DMS79 (cell line): ENCODE measurements around the gene LSM7.
A peak's percentile ranks its signal among the peaks of the same experiment; 100 is the strongest.

Experiments
- DNase-seq: peaks from one replicate; lab custom pipeline; 2025; lab: John Stamatoyannopoulos, UW

Gene LSM7

DNA sequence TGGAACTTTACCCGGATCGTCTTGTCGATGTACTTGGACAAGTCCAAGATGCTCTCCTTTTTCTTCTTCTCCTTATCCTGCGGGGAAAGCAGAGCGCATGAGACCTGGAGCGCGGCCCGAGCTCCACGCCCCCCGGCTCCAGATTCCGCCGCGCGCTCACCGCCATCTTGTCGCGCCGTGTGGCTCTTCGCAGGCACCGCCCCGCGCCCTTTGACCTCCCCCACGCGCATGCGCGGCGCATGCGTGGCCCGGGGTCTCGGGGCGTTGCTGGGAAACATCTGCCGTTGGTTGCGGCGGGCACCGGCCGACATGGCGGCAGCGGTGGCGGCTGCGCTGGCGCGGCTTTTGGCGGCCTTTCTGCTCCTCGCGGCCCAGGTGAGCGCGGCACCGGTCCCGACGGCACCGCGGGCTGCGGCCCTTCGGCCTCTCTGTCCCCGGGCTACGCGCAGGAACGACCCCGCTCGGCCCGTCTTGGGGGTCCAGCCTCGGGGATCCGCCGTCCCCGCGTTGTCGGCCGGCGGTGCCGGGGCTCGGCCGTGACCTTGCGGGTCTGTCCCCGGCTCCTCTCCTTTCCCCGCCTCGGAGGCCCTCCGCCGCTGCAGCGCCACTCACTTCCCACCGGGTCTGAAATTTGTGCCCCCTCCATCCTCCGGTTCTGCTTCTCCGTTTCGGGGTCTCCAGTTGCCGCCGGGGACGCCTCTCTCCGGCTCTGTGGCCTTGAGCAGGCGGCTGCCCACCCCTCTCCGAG, at the start of gene LSM7, which contains the start of gene SPPL2B:
Gene LSM7 (minus strand): TSS at position 186 of the 748 bp plus-strand sequence. CDS start 20 bp downstream, at position 166.
Gene SPPL2B (plus strand): TSS at position 284 of the 748 bp plus-strand sequence. CDS start 26 bp downstream, at position 310.
- DNase-seq = peak; percentile 59

DNA sequence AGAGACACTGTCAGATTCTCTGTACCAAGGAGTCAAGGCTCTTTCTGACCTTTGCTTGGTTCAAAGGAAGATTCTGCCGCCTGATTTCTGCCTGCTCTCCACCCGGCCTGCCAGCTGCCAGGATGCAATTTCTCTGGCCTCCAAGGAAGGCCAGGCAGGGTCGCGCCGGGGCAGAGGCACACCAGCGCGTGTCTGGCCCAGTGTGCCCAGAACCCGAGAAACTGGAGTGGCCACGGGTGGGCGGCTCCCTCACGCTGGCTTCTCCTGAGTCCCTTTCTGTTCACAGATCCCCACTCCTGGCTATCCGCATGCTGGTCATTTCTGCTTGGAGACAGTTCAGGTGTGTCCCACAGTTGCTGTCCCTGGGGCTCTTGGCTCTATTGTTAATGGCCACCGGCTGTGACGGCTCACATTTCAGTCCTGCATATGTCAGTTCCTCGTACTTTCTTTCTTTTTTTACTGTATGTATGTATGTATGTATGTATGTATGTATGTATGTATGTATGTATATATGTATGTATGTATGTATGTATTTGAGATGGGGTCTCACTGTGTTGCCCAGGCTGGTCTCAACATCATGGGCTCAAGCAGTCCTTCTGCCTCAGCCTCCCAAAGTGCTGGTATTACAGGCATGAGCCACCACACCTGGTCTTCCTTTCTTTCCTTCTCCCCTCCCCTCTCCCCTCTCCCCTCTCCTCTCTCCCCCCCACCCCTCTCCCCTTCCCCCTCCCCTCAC, 48.6 kb upstream of the LSM7 start:
- no peak for DNase-seq

DNA sequence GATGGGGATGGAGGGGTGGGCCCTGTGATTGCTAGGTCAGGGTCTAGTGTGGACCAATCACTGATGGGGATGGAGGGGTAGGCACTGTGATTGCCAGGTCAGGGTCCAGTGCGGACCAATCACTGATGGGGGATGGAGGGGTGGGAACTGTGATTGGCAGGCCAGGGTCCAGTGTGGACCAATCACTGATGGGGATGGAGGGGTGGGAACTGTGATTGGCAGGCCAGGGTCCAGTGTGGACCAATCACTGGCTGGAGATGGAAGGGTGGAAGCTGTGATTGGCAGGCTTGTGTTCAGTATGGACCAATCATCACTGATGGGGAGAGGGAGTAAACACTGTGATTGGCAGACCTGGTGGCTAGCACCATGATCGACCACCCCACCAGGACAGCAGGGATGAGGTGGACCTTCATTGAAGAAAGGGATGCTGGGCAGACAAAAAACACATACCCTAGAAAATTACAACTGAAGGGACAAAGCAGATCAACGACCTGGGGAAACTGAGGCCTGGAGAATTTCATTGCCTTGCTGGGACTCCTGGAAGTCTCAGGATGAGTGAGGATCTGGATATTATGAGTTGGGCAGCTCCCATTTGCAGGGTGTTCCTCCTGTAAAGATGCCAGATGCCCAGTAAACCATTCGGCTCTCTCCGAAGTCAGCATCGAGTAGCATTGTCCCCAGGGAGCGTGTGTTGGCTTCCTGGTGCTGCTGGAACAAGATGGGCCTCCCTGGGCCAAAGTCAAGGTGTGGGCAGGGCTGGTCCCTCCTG, 47.2 kb upstream of the LSM7 start:
- DNase-seq = no peak

DNA sequence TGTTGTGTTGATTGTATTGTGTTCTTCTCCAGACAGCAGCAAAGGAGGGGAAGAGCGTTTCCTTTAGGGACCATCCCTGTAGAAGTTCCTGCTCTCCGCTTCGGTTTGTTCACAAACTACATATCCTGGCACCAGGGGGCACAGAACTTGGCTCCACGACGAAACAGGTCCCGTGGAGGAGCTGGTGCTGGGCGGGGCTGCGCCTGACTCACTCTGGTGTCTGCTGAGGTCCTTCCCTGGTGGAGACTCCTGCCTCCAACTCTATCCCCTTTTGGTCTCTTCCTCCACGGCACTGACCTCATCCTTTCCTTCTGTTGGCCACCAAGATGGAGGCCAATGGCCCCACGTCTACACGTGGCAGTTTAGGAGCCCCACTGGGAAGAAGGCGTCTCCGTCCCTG, 46.4 kb upstream of the LSM7 start:
- DNase-seq = no peak

DNA sequence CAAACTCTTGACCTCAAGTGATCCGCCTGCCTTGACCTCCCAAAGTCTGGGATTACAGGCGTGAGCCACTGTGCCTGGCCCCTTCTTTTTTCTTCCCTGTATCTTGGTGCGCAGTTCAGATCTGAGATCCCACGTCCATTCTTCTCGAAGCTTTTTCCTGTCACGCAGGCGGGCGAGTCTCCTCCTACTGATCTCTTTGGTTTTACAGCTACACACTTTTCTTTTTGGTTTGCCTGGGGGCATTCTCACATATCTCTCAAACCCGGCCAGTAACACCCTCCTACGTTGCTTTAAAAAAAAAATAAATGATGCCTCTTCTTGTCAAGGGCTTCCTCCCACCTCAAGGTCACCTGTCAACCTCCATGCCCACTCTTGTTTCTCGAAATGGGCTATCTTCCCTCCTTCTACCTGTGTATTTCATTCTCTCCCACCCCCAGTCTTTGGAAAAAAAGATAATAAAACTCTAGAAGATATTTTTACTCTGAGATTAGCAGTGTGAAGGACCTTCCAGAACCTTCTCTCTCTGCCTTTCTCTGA, 43.8 kb upstream of the LSM7 start:
- DNase-seq = no peak

DNA sequence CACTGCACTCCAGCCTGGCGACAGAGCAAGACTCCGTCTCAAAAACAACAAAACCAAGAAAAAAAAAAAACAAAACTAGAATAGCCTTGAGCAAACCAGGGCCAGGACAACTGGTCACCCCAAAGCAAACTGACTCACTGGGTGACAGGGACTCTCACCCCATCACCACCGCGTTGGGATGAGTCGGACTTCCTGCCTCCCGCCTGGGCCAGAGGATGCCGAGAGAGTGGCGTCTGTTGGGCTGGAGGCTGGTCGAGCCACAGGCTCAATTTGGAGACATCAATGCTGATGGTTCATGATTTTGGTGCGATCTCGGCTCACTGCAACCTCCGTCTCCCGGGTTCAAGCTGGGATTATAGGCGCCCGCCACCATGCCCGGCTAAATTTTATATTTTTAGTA, 43.3 kb upstream of the LSM7 start:
- DNase-seq = no peak

DNA sequence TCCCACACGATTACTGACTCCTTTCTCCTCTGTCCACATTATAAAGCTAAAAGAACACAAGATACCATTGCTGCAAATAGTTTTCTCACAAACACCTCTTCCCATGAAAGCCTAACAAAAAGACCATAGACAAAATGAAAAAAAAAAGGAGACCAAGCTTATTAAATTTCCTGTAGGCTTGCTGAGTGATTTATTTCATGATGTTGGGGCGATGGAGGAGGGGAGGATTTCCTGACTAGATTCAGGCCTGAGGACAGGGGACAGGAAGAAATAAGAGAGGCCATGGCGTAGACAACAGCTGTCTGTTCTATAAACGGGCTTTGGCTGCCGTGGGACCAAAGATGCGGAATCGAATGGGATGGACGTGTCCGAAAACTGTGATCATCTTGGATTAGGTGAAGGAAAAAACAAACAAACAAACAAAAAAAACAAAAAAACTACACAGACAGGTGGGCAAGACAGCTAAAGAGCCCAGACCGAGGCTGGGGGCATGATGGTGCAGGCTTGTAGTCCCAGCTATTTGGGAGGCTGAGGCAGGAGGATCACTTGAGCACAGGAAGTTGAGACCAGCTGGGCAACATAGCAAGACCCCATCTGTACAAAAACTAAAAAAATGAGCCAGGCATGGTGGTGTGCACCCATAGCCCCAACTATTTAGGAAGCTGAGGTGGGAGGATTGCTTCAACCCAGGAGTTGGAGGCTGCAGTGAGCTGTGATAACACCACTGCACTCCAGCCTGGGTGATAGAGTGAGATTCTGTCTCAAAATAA, 37.0 kb upstream of the LSM7 start:
- no peak for DNase-seq

DNA sequence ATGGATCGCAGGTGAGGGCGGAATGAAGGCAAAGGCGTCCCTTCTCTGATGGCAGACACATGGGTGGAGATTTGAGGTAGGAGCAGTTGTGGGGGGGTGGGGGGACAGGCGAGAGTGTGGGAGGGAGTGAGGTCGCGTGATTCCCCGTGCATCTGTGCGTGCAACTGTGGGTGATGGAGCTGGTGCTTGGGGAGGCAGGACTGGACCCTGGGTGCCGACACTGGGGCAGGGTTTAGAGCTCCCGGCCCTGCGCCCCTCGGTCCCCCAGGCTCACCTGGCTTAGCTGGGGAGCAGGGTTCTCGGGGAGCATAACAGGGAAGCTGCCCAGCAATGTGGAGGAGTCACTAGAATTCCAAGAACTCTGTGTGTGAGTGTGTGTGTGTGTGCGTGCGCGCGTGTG, 35.0 kb upstream of the LSM7 start:
- DNase-seq = no peak

DNA sequence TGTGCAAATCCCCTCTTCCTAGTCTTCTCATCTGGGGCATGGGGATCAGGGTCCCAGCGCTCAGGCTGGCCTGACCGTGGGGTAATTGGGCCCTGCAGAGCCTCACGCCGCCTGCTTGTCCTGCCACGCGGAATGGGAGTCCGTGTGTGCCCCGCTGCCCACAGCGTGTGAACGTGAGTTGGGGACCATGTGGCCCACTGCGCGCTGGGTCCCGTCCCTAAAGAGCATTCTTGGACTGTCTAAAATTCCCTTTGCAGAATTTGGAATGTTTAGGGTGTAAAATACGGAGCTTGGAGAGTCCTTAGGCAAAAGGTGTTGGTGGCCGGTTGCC, 34.5 kb upstream of the LSM7 start:
- no peak for DNase-seq

DNA sequence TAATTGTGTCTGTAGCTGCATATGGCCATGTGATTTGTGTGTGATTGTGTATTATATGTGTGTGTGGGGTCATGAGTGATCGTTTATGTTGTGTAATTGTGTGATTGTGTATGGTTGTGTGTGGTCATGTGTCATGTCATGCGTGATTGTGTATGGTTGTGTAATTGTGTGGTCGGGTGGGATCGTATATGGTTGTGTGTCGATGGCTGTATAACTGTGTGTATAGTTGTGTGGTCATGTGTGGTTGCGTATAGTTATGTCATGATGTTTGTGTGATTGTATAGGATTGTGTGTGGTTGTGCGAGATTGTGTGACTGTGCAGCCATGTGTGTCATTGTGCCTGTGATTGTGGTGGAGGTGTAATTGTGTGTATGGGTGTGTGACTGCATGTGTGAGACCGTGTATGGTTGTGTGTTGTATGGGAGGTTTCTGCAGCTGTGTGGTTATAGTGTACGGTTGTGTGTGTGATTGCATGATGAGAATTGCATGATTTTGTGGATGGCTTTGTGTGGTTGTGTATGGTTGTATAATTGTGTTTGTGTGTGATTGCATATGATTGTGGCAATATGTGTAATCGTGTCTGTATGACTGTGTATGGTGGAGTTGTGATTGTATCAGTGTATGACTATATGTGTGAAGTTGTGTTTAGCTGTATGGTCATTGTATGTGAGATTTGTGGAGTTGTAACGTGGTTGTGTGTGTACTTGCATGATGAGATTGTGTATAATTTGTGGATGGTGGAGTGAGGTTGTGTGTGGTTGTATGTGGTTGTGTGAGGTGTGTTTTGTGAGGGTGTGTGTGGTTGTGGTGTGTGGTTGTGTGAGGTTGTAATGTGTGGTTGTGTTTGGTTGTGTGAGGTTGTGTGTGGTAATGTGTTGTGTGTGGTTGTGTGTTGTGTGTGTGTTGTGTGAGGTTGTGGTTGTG, 33.9 kb upstream of the LSM7 start:
- no peak for DNase-seq

DNA sequence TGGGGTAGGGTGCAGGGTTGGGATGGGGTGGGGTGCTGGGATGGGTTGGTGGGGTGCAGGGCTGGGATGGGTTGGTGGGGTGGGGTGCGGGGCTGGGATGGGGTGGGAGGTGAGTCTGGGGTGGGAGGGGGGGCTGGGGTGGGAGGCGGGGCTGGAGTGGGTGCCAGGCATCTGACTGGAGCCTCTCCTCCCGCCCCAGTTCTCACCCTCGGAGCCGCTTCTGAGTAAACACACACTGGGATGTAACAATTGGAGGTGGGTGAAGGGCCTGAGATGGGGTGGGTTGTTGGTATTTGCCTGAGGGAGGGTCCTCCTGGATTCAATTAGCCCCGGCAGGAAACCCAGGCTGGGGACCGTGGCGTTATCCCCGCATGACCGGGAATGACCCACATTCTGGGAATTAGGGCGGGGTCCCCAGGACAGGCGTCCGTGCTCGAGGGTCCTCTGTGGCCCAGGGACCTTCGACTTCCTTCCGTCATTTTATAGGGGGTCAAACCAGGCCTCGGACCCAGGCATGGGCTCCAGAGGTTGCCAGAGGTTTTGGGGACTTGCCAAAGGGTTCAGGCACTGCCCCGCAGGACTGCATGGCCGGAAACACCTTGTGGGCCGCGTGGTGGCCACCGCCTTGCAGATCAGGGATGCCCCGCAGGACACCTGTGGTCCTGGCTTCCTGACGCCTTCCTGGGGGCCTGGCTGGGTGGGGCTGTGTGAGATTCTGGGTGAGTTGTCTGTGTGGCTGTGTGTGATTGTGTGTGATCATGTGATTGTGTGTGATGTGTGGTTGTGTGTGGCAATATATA, 33.1 kb upstream of the LSM7 start:
- DNase-seq = no peak

DNA sequence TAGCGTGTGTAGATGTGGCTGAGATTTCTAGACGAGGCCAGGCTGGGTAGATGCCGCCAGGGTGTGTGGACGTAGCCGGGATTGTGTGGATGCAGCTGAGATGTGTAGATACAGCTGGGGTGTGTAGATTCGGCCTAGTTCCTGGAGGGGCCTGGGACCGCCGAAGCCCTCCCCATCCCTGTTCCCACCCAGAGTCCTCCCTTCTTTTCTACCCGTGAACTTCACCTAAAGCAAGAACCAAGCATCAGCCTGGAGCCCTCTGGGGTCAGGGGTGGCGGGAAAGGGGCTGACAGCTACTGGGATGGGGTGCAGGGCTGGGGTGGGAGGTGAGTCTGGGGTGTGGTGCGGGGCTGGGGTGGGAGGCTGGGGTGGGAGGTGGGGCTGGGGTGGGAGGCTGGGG, 32.4 kb upstream of the LSM7 start:
- DNase-seq = no peak

DNA sequence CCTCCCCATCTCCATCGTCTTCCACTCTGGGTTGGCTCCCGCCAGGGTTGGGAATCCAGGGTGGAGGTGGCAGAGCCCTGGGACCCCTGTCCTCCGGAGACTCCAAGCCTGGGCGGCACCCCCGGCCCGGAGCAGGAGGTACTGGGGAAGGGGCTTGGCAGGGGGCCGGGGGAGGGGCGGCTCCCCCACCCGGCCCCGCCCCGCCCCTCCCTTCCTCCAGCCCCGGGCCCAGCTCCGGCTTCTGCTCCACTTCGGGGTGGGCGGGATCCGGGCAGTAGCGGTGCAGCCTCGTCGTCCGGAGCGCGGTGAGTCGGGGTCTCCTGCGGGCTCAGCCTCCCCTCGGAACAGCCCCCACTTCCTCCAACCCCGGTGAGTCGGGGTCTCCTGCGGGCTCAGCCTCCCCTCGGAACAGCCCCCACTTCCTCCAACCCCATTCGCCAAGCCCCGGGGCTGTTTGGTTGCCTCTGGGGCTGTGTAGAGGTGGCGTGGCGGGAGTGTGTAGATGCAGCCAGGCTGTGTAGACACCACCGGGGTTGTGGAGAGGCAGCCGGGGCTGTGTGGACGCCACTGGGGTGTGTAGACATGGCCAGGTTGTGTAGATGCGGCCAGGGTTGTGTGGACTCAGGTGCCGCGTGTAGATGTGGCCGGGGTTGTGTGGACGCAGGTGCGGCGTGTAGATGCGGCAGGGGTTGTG, 31.8 kb upstream of the LSM7 start, which contains the start of gene TMPRSS9:
Gene TMPRSS9 (plus strand): TSS at position 274 of the 694 bp plus-strand sequence. CDS start 29,521 bp downstream, outside the sequence.
- DNase-seq = no peak

DNA sequence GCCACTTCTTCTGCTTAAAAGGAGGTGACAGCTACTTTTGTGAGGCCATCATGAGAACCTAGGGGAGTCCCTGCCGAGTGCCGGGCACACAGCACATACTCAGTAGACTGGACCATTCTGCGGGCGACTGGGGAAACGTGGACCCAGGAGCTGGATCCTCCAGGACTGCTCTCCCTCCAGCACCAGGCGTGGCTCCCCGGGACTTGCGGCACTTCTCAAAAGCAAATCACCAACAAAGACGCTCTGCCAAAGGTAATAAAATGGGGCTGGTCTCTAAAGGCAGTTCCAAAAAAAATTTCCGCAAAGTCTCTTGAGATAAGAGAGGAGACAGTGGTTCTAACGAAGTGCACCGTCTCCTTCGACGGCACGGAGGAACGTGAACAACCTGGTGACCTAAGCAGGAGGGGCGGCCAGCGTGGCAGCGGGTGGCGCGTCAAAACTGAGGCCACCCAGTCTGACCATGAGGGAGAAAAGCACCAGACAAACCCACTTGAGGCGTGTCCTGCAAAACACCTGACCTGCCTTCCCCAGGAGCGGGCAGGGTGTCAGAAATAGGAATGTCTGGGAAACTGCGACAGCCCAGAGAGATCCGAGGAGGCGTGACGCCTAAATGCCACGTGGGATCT, 30.3 kb upstream of the LSM7 start:
- DNase-seq = no peak

DNA sequence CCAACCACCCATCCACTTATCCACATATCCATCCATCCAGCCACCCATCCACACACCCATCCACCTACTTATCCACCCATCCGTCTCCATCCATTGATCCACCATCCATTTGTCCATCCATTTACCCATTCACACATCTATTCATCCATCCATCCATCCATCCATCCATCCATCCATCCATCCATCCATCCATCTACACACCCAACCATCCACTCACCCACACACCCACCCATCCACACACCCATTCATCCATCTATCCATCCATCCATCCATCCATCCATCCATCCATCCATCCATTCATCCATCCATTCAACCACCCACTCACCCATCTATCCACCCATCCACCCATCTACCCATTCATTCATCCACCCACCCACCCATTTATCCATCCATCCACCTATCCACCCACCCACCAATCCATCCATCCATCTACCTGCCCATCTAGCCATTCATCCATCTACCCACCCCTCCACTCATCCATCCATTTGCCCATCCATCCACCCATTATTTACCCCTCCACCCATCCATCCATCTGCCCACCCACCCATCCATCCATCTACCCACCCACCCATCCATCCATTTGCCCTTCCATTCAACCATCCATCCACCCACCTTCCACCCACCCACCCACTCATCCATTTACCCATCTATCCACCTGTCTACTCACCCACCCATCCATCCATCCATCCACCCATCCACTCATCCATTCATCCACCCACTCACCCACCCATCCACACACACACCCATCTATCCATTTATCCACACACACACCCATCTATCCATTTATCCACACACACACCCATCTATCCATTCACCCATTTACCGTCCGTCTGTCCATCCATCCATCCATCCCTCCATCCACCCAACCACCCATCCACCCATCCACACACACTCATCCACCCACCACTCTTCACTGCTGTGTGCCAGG, 29.2 kb upstream of the LSM7 start:
- DNase-seq = no peak

DNA sequence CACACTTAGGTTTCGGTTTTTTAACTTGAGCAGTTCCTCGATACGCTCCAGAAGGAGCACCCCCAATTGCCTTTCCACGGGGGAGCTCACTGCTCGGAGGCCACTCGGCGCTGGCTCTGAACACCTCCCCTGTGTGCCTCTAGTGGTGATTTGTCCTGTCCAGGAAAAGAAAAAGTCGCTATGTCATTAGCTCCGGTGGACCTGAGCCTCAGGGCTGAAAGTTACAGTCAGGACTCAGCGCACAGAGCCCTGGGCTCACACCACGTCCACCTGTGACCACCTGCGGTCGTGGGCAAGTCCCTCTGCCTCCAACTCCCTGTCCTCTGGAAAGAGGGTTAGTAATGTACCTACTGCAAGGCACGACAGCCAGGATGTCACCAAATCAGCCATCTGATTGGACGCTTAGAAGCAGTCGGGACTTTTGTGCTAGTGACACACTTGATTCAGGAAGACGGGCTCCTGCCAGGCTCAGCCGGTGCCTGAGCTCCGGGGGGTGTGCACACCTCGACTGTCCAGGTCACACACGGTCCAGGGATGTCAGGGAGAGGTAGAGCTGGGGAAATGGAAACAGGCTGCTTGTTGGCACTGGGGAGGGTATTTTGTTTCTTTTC, 27.8 kb upstream of the LSM7 start:
- DNase-seq = no peak
